Measurements from ENCODE around the gene CAST.

GRCh38 chr5:96628406-96628805 lies 33.8 kb upstream of the CAST start:
- TF ChIP-seq EZH2phosphoT487 (IDR thresholded peaks at IDR 0.05; ENCODE audit: borderline replicate concordance, low read depth, low read length) (no peak), CTCF (conservative IDR thresholded peaks at IDR 0.05; ENCODE audit: low read length) (no peak)

Measured in OCI-LY7 (cell line).